ENCODE results near the gene HBE1. TPM values are rescaled to one million over a fixed set of nuclear protein-coding genes. Genes with fewer than 3 reads are reported as not detected.

HBE1 gene
- total and polyA plus RNA-seq, 5 donors from 2014 or later: not detected

DNA sequence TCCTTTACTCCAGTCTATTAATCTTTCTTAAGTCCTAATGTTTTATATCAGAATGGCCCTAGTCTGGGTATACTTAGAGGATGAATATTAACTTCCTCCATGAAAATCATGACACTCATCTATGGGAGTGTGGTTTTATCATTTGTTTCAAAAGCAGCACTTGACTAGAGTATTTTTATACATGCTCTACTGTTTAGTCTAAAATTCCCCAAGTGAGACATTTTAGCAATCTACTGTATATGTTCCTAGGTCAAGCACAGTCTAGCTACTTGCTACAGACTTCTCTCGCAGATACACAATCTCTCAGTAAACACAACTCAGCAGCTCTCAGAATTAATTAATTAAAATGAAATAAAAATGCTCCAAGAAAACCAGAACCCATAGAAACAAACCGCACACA is 39.9 kb downstream of the HBE1 start:
- ATAC-seq (ENCODE audit: low read depth in 2 of 2) (no peak), DNase-seq (no peak)
- no peak overlapping the region for H3K27ac ChIP-seq (ENCODE audit: insufficient read depth, low read length, poor library complexity, severe bottlenecking)
- H3K27me3 Mint-ChIP-seq: peaks cover 5% of the 10 kb centered on the region
- H3K9me3 ChIP-seq (ENCODE audit: control insufficient read depth in 2 of 2, low read length in 2 of 2): peaks cover 7 to 11% of the 10 kb centered on the region in 2 experiments
- H3K4me3 ChIP-seq (ENCODE audit: low read depth, low read length): no peak overlapping the region
- H3K36me3 ChIP-seq (ENCODE audit: control insufficient read depth, insufficient read depth, low read length): peaks cover 13% of the 10 kb centered on the region
- H3K36me3 Mint-ChIP-seq: no peaks in the 10 kb centered on the region
- H3K4me1 ChIP-seq (ENCODE audit: control insufficient read depth, insufficient read depth, low read length, poor library complexity, severe bottlenecking): peaks cover 15% of the 10 kb centered on the region
- peaks cover 5% of the 10 kb centered on the region for H3K27me3 ChIP-seq (ENCODE audit: control insufficient read depth, insufficient read depth, low read length)
- no peak overlapping the region for H3K27ac Mint-ChIP-seq
- peaks cover 0 to 3% (median 0%) of the 10 kb centered on the region in 4 donors for H3K4me1 Mint-ChIP-seq
- peaks cover 0 to 3% (median 0%) of the 10 kb centered on the region in 7 donors for H3K9me3 Mint-ChIP-seq
- H3K4me3 Mint-ChIP-seq: no peak overlapping the region

GRCh38 chr11:5229356-5229755 is 40.4 kb downstream of the HBE1 start:
- H3K27me3 Mint-ChIP-seq: peaks cover 5% of the 10 kb centered on the region
- no peak overlapping the region for H3K27ac ChIP-seq (ENCODE audit: insufficient read depth, low read length, poor library complexity, severe bottlenecking)
- no peak overlapping the region for H3K4me3 Mint-ChIP-seq
- no peak for ATAC-seq (ENCODE audit: low read depth in 2 of 2)
- peaks cover 17% of the 10 kb centered on the region for H3K4me1 ChIP-seq (ENCODE audit: control insufficient read depth, insufficient read depth, low read length, poor library complexity, severe bottlenecking)
- H3K4me1 Mint-ChIP-seq: peaks cover 0 to under 1% (median 0%) of the 10 kb centered on the region in 4 donors
- no peak overlapping the region for H3K27ac Mint-ChIP-seq
- peaks cover 14% of the 10 kb centered on the region for H3K36me3 ChIP-seq (ENCODE audit: control insufficient read depth, insufficient read depth, low read length)
- H3K4me3 ChIP-seq (ENCODE audit: low read depth, low read length): no peak overlapping the region
- no peak for DNase-seq
- H3K36me3 Mint-ChIP-seq: no peaks in the 10 kb centered on the region
- H3K9me3 ChIP-seq (ENCODE audit: control insufficient read depth in 2 of 2, low read length in 2 of 2): peaks cover 8 to 14% of the 10 kb centered on the region in 2 experiments
- H3K27me3 ChIP-seq (ENCODE audit: control insufficient read depth, insufficient read depth, low read length): peaks cover 5% of the 10 kb centered on the region
- peaks cover 0 to 3% (median 0%) of the 10 kb centered on the region in 7 donors for H3K9me3 Mint-ChIP-seq

DNA sequence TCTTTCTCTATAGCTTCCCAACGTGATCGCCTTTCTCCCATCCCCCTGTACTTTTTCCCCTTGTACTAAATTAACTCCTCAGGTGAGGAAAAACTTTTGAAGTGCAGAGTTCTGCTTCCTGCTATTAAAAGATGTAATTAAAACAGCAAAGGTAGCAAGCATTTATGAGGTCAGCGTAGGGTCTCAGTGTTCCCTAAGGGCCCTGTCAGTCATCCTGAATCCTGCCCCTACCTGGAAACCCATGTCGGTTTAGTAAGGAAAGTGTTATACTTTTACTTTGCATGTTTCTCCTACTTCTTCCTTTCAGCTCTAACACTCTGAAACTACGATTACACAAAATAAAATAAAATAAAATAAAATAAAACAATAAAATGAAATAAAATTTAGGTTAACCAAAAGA is 41.6 kb downstream of the HBE1 start:
- H3K9me3 ChIP-seq (ENCODE audit: control insufficient read depth in 2 of 2, low read length in 2 of 2): peaks cover 8 to 14% of the 10 kb centered on the region in 2 experiments

GRCh38 chr11:5227681-5228080 is 42.1 kb downstream of the HBE1 start:
- peaks cover 8 to 14% of the 10 kb centered on the region in 2 experiments for H3K9me3 ChIP-seq (ENCODE audit: control insufficient read depth in 2 of 2, low read length in 2 of 2)
- Mint-ChIP-seq H3K27me3 (peaks cover 5% of the 10 kb centered on the region), H3K9me3 (peaks cover 0 to 3% (median 0%) of the 10 kb centered on the region in 7 donors), H3K27ac (no peak overlapping the region), H3K4me1 (no peaks in the 10 kb centered on the region), H3K4me3 (no peak overlapping the region), H3K36me3 (no peaks in the 10 kb centered on the region)
- no peak overlapping the region for H3K27ac ChIP-seq (ENCODE audit: insufficient read depth, low read length, poor library complexity, severe bottlenecking)
- peaks cover 5% of the 10 kb centered on the region for H3K27me3 ChIP-seq (ENCODE audit: control insufficient read depth, insufficient read depth, low read length)
- DNase-seq: no peak
- H3K36me3 ChIP-seq (ENCODE audit: control insufficient read depth, insufficient read depth, low read length): peaks cover 14% of the 10 kb centered on the region
- ATAC-seq (ENCODE audit: low read depth in 2 of 2): no peak
- H3K4me3 ChIP-seq (ENCODE audit: low read depth, low read length): no peak overlapping the region
- H3K4me1 ChIP-seq (ENCODE audit: control insufficient read depth, insufficient read depth, low read length, poor library complexity, severe bottlenecking): peaks cover 17% of the 10 kb centered on the region

More for the DNA sequence above, 41.6 kb downstream of the HBE1 start:
- H3K27me3 ChIP-seq (ENCODE audit: control insufficient read depth, insufficient read depth, low read length): peaks cover 5% of the 10 kb centered on the region
- Mint-ChIP-seq H3K9me3 (peaks cover 0 to 3% (median 0%) of the 10 kb centered on the region in 7 donors), H3K4me3 (no peak overlapping the region), H3K4me1 (no peaks in the 10 kb centered on the region), H3K27me3 (peaks cover 5% of the 10 kb centered on the region), H3K36me3 (no peaks in the 10 kb centered on the region), H3K27ac (no peak overlapping the region)
- no peak for DNase-seq
- no peak overlapping the region for H3K4me3 ChIP-seq (ENCODE audit: low read depth, low read length)
- no peak for ATAC-seq (ENCODE audit: low read depth in 2 of 2)
- H3K27ac ChIP-seq (ENCODE audit: insufficient read depth, low read length, poor library complexity, severe bottlenecking): no peak overlapping the region
- H3K36me3 ChIP-seq (ENCODE audit: control insufficient read depth, insufficient read depth, low read length): peaks cover 14% of the 10 kb centered on the region
- peaks cover 17% of the 10 kb centered on the region for H3K4me1 ChIP-seq (ENCODE audit: control insufficient read depth, insufficient read depth, low read length, poor library complexity, severe bottlenecking)

DNA sequence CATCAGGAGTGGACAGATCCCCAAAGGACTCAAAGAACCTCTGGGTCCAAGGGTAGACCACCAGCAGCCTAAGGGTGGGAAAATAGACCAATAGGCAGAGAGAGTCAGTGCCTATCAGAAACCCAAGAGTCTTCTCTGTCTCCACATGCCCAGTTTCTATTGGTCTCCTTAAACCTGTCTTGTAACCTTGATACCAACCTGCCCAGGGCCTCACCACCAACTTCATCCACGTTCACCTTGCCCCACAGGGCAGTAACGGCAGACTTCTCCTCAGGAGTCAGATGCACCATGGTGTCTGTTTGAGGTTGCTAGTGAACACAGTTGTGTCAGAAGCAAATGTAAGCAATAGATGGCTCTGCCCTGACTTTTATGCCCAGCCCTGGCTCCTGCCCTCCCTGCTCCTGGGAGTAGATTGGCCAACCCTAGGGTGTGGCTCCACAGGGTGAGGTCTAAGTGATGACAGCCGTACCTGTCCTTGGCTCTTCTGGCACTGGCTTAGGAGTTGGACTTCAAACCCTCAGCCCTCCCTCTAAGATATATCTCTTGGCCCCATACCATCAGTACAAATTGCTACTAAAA is 42.9 kb downstream of the HBE1 start, which contains the start of gene HBB:
TSS of gene HBB (minus strand) at position 340 of the 579 bp plus-strand sequence. CDS start at position 290, 50 bp downstream.
- H3K36me3 ChIP-seq (ENCODE audit: control insufficient read depth, insufficient read depth, low read length): peaks cover 14% of the 10 kb centered on the region
- peak within 1 kb of the TSS; percentile 0 for H3K4me3 ChIP-seq (ENCODE audit: low read depth, low read length)
- peaks cover 17% of the 10 kb centered on the region for H3K4me1 ChIP-seq (ENCODE audit: control insufficient read depth, insufficient read depth, low read length, poor library complexity, severe bottlenecking)
- no peak within 1 kb of the TSS for H3K27ac ChIP-seq (ENCODE audit: insufficient read depth, low read length, poor library complexity, severe bottlenecking)
- peaks cover 5% of the 10 kb centered on the region for H3K27me3 Mint-ChIP-seq
- no peaks in the 10 kb centered on the region for H3K36me3 Mint-ChIP-seq
- H3K9me3 ChIP-seq (ENCODE audit: control insufficient read depth in 2 of 2, low read length in 2 of 2): peaks cover 8 to 14% of the 10 kb centered on the region in 2 experiments
- no peaks in the 10 kb centered on the region for H3K4me1 Mint-ChIP-seq
- no peak within 1 kb of the TSS for H3K27ac Mint-ChIP-seq
- DNase-seq: no peak
- no peak for ATAC-seq (ENCODE audit: low read depth in 2 of 2)
- H3K4me3 Mint-ChIP-seq: no peak within 1 kb of the TSS
- peaks cover 5% of the 10 kb centered on the region for H3K27me3 ChIP-seq (ENCODE audit: control insufficient read depth, insufficient read depth, low read length)
- H3K9me3 Mint-ChIP-seq: peaks cover 0 to 4% (median 0%) of the 10 kb centered on the region in 7 donors

GRCh38 chr11:5225480-5225871 is 44.3 kb downstream of the HBE1 start:
- H3K27me3 ChIP-seq (ENCODE audit: control insufficient read depth, insufficient read depth, low read length): peaks cover 5% of the 10 kb centered on the region
- peaks cover 14% of the 10 kb centered on the region for H3K36me3 ChIP-seq (ENCODE audit: control insufficient read depth, insufficient read depth, low read length)
- Mint-ChIP-seq H3K9me3 (peaks cover 0 to 4% (median 0%) of the 10 kb centered on the region in 7 donors), H3K4me3 (no peak overlapping the region), H3K27ac (no peak overlapping the region), H3K36me3 (no peaks in the 10 kb centered on the region), H3K27me3 (peaks cover under 1% of the 10 kb centered on the region), H3K4me1 (no peaks in the 10 kb centered on the region)
- ATAC-seq (ENCODE audit: low read depth in 2 of 2) (no peak), DNase-seq (no peak)
- H3K4me3 ChIP-seq (ENCODE audit: low read depth, low read length): peak overlapping the region; percentile 0
- peaks cover 17% of the 10 kb centered on the region for H3K4me1 ChIP-seq (ENCODE audit: control insufficient read depth, insufficient read depth, low read length, poor library complexity, severe bottlenecking)
- peaks cover 8 to 14% of the 10 kb centered on the region in 2 experiments for H3K9me3 ChIP-seq (ENCODE audit: control insufficient read depth in 2 of 2, low read length in 2 of 2)
- no peak overlapping the region for H3K27ac ChIP-seq (ENCODE audit: insufficient read depth, low read length, poor library complexity, severe bottlenecking)

- DNase-seq: no peak
- no peak overlapping the region for H3K4me3 Mint-ChIP-seq
Measured at GRCh38 chr11:5224538-5225479, 44.9 kb downstream of the HBE1 start.

More at GRCh38 chr11:5224538-5225479, 44.9 kb downstream of the HBE1 start:
- peaks cover 5% of the 10 kb centered on the region for H3K27me3 ChIP-seq (ENCODE audit: control insufficient read depth, insufficient read depth, low read length)
- peaks cover 0 to 4% (median 0%) of the 10 kb centered on the region in 7 donors for H3K9me3 Mint-ChIP-seq
- H3K4me1 Mint-ChIP-seq: no peaks in the 10 kb centered on the region
- H3K27me3 Mint-ChIP-seq: no peaks in the 10 kb centered on the region
- no peaks in the 10 kb centered on the region for H3K36me3 Mint-ChIP-seq
- peak overlapping the region; percentile 49 for H3K4me3 ChIP-seq (ENCODE audit: low read depth, low read length)
- peaks cover 8 to 14% of the 10 kb centered on the region in 2 experiments for H3K9me3 ChIP-seq (ENCODE audit: control insufficient read depth in 2 of 2, low read length in 2 of 2)
- H3K36me3 ChIP-seq (ENCODE audit: control insufficient read depth, insufficient read depth, low read length): peaks cover 14% of the 10 kb centered on the region
- peaks cover 17% of the 10 kb centered on the region for H3K4me1 ChIP-seq (ENCODE audit: control insufficient read depth, insufficient read depth, low read length, poor library complexity, severe bottlenecking)
- H3K27ac ChIP-seq (ENCODE audit: insufficient read depth, low read length, poor library complexity, severe bottlenecking): no peak overlapping the region
- ATAC-seq (ENCODE audit: low read depth in 2 of 2): no peak
- H3K27ac Mint-ChIP-seq: no peak overlapping the region

Measured in CD4-positive, CD25-positive, alpha-beta regulatory T cell (primary cell).